GM10266 (cell line): ENCODE measurements around the gene DYNC1H1.

Experiments
- DNase-seq: peaks from one replicate; pipeline ENCODE4 v3.0.0; 2012; ENCODE audit errors: extremely low spot score
- TF ChIP-seq, protein P1 (sequence below): IDR thresholded peaks from 2 replicates; pipeline ENCODE4 v1.5.1; 2012; ENCODE audit warnings: mild to moderate bottlenecking, low read depth; ENCODE audit not compliant: control insufficient read depth, insufficient read depth; ENCODE audit errors: missing control alignments

DYNC1H1 gene

DNA sequence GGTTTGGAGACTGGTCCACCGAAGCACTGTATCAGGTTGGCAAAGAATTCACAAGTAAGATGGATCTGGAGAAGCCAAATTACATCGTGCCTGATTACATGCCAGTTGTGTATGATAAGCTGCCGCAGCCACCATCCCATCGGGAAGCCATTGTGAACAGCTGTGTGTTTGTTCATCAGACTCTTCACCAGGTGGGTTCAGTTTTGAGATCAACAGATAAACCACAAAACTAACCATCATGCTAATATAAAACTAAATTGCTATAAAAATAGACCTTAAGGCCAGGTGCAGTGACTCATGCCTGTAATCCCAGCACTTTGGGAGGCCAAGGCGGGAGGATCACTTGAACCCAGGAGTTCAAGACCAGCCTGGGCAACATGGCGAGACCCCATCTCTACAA, 63.6 kb downstream of the DYNC1H1 start:
- no peak for DNase-seq
- TF ChIP-seq, protein P1, sequence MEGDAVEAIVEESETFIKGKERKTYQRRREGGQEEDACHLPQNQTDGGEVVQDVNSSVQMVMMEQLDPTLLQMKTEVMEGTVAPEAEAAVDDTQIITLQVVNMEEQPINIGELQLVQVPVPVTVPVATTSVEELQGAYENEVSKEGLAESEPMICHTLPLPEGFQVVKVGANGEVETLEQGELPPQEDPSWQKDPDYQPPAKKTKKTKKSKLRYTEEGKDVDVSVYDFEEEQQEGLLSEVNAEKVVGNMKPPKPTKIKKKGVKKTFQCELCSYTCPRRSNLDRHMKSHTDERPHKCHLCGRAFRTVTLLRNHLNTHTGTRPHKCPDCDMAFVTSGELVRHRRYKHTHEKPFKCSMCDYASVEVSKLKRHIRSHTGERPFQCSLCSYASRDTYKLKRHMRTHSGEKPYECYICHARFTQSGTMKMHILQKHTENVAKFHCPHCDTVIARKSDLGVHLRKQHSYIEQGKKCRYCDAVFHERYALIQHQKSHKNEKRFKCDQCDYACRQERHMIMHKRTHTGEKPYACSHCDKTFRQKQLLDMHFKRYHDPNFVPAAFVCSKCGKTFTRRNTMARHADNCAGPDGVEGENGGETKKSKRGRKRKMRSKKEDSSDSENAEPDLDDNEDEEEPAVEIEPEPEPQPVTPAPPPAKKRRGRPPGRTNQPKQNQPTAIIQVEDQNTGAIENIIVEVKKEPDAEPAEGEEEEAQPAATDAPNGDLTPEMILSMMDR: no peak

DNA sequence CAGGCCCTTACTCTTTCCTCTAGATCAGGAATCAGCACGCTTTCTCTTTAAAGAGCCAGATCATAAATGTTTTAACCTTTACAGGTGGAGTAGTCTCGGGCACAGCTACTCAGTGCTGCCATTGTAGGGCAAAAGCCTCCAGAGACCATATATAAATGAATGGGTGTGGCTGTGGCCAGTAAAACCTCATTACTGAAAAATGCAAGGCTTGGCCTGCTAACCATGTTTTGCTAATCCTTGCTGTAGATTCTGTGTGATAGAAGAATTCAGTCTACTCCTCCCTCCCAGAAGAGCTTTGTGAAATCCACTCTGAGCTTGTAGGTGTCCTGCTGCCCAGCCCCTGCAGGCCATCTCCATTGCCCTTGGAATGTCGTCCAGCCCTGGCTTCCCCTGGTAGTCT, 64.4 kb downstream of the DYNC1H1 start:
- no peak for DNase-seq
- TF ChIP-seq, protein P1: no peak

DNA sequence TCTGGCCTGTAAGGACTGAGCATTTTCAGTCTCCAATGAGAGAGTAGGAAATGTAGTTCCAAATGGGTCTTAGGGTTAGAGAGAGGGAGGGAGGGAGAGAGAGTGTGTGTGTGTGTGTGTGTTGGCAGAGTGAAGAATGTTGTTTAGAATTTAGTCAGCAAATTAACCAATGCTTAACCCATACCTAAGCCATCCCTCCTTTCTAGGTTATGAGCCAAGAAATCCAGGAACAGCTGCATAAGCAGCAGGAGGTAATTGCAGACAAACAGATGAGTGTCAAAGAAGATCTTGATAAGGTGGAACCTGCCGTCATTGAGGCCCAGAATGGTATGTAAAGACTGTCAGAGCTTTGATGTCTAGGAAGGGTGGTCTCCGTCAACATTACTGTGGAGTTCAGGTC, 65.6 kb downstream of the DYNC1H1 start:
- no peak for DNase-seq
- TF ChIP-seq, protein P1: no peak

DNA sequence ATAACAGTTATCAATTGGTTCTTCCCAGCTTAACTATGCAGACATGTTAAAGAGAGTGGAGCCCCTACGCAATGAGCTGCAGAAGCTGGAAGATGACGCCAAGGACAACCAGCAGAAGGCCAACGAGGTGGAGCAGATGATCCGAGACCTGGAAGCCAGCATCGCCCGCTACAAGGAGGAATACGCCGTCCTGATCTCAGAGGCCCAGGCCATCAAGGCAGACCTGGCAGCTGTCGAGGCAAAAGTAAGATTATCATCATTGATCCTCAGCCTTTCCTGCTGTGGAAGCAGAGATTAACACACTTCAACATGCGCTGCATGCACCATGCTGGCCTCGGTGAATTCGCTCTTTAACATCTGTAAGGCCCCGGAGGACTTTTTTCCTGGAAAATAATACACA, 68.9 kb downstream of the DYNC1H1 start:
- TF ChIP-seq, protein P1: no peak
- DNase-seq: no peak

DNA sequence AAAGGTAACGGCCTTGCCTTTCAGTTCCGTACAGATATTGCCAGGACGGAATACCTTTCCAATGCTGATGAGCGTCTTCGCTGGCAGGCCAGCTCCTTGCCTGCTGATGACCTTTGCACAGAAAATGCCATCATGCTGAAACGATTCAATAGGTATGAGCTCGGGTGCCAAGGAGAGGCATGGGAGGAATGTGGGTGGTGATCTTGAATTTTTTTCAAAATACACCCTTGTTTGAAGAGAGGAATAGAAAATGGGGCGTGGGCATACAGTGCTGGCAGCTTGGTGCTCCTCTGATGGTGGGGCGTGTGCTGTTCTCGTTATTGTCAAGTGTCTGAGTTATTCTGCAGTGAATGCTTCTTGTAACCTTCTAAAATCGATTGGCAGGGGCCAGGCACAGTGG, 69.9 kb downstream of the DYNC1H1 start:
- no peak for DNase-seq
- TF ChIP-seq, protein P1: no peak

DNA sequence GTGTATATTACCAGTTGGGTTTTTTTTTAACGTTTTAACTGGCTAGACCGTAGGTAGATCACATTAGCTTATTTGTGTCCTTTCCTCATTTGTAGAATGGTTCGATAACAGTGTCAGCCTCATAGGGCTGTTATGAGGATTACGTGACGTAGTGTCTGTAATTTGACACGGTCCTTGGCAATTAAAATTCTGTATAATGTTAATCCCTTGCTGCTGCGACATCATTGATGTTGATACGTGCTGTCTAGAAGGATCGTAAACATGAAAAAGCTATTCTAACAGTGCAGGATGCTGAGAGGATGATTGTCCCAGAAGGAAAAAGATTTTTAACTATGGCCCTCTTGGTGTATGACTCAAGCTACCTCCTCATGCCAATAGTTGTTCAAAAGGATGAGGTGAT, 71.5 kb downstream of the DYNC1H1 start:
- DNase-seq: no peak
- TF ChIP-seq, protein P1: no peak

DNA sequence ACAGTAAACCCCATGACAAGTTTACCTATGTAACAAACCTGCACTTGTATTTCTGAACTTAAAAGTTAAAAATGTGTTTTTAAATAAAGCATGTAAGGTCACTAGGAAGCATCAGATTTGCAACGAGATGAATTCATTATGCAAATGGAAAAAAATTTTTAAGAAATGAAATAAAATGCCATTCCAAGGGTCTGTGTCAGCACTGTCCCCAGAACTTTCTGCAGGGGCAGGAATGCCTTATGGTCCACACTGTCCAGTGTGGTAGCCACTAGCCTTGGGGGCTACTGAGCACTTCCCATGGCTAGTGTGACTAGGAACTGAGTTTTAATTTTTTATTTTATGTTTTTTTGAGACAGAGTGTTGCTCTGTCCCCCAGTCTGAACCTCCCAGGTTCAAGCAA, 73.3 kb downstream of the DYNC1H1 start:
- TF ChIP-seq, protein P1: no peak
- no peak for DNase-seq
